Endothelial cell of umbilical vein (primary cell): ENCODE measurements around the gene ARPC2. TPM values are rescaled to one million over a fixed set of nuclear protein-coding genes. Genes with fewer than 3 reads are reported as not detected.

Experiments
- BruUV-seq: library from RNA; stranded (reverse); fragments of 400-500 nt; replicated peaks from 2 replicates; lab custom pipeline; 2021; lab: Mats Ljungman, UMichigan
- CTCF ChIA-PET: fragments of 300-600, 350-600 bp; sonication (Branson Sonifier 250); formaldehyde crosslinking; loops from one replicate; lab custom pipeline; 2021; ENCODE audit warnings: antibody characterized with exemption, inconsistent platforms; lab: Charles Lee
- POLR2A ChIA-PET: fragments of 300-600, 350-600 bp; sonication (Branson Sonifier 250); formaldehyde crosslinking; loops from one replicate; lab custom pipeline; 2021; ENCODE audit warnings: antibody characterized with exemption, inconsistent platforms; lab: Charles Lee
- DNase-seq: peaks from one replicate; pipeline ENCODE4 v3.0.0-alpha.2; 2011; ENCODE audit warnings: low read depth, low spot score
- FAIRE-seq: peaks from 2 replicates; lab custom pipeline; 2011; peaks lifted over from hg19 to GRCh38; lab: Jason Lieb, UNC
- H2AFZ ChIP-seq: 2 replicates; pipeline ENCODE4 v1.6.0; 2012; ENCODE audit warnings: low read depth, low read length, control low read depth, inconsistent platforms
- H3K27ac ChIP-seq: 2 replicates; pipeline ENCODE4 v1.5.1; 2011; ENCODE audit warnings: low read depth, mild to moderate bottlenecking, control low read depth, low read length, moderate library complexity; ENCODE audit not compliant: insufficient read depth
- H3K27me3 ChIP-seq, 2 experiments: 2 replicates each; pipeline versions ENCODE4 v1.6.0 to v1.6.1; 2011; ENCODE audit warnings: low read length in 2 of 2, mixed read lengths in 1 of 2; ENCODE audit not compliant: control insufficient read depth in 2 of 2, insufficient read depth in 2 of 2
- H3K36me3 ChIP-seq, 2 experiments: 2 replicates in 1 of 2; 3 replicates in 1 of 2; pipeline ENCODE4 v1.5.1; 2011; ENCODE audit warnings: low read length in 2 of 2, mild to moderate bottlenecking in 1 of 2, moderate library complexity in 1 of 2; ENCODE audit not compliant: control insufficient read depth in 2 of 2, insufficient read depth in 2 of 2; ENCODE audit errors: extremely low read depth in 1 of 2
- H3K4me1 ChIP-seq: 3 replicates; pipeline ENCODE4 v1.5.1; 2011; ENCODE audit warnings: mild to moderate bottlenecking, low read length; ENCODE audit not compliant: control insufficient read depth, insufficient read depth; ENCODE audit errors: extremely low read depth
- H3K4me2 ChIP-seq: 2 replicates; pipeline ENCODE4 v1.6.1; 2011; ENCODE audit warnings: low read length, control low read depth, mixed read lengths; ENCODE audit not compliant: insufficient read depth
- H3K4me3 ChIP-seq, 3 experiments: fragments of 200-600 bp in 1 of 3; sonication (generic), shearing (Covaris generic) in 1 of 3; replicated peaks in 1 of 3; 2 replicates each; pipeline ENCODE4 v1.5.1; 2011 to 2016; ENCODE audit warnings: control low read depth in 3 of 3, low read length in 3 of 3, mild to moderate bottlenecking in 2 of 3, inconsistent platforms in 1 of 3, low read depth in 1 of 3, moderate library complexity in 1 of 3; ENCODE audit not compliant: insufficient read depth in 1 of 3
- H3K79me2 ChIP-seq: 2 replicates; pipeline ENCODE4 v1.6.0; 2012; ENCODE audit warnings: low read length, inconsistent platforms; ENCODE audit not compliant: control insufficient read depth, insufficient read depth
- H3K9ac ChIP-seq: replicated peaks from 2 replicates; pipeline ENCODE3; 2011; ENCODE audit warnings: low read length, control low read depth; ENCODE audit not compliant: insufficient read depth; ENCODE audit errors: extremely low read depth
- H3K9me1 ChIP-seq: replicated peaks from 3 replicates; pipeline ENCODE4 v1.6.0; 2011; ENCODE audit warnings: mild to moderate bottlenecking, low read length; ENCODE audit not compliant: control insufficient read depth, insufficient read depth; ENCODE audit errors: extremely low read depth
- H3K9me3 ChIP-seq: replicated peaks from 2 replicates; pipeline ENCODE4 v1.5.1; 2012; ENCODE audit warnings: low read length, inconsistent platforms; ENCODE audit not compliant: control insufficient read depth, insufficient read depth
- H4K20me1 ChIP-seq: replicated peaks from 2 replicates; pipeline ENCODE3; 2011; ENCODE audit warnings: mild to moderate bottlenecking, low read length; ENCODE audit not compliant: control insufficient read depth, insufficient read depth; ENCODE audit errors: extremely low read depth
- EZH2 ChIP-seq: IDR thresholded peaks from 2 replicates; pipeline ENCODE4 v1.6.1; 2012; ENCODE audit warnings: borderline replicate concordance, low read depth, mild to moderate bottlenecking, moderate library complexity, low read length, inconsistent platforms; ENCODE audit not compliant: severe bottlenecking
- FOS ChIP-seq: IDR thresholded peaks from 2 replicates; pipeline ENCODE4 v1.6.1; 2011; ENCODE audit warnings: mild to moderate bottlenecking, low read length, moderate library complexity, borderline replicate concordance; ENCODE audit not compliant: insufficient read depth
- GATA2 ChIP-seq: IDR thresholded peaks from 2 replicates; pipeline ENCODE4 v1.7.0; 2011; ENCODE audit warnings: low read depth, mild to moderate bottlenecking, moderate library complexity, mixed read lengths, low read length; ENCODE audit not compliant: insufficient read length, insufficient read depth
- JUN ChIP-seq: IDR thresholded peaks from 2 replicates; pipeline ENCODE4 v1.6.1; 2011; ENCODE audit warnings: borderline replicate concordance, low read depth; ENCODE audit not compliant: insufficient read length, insufficient read depth
- MAX ChIP-seq: IDR thresholded peaks from 2 replicates; pipeline ENCODE4 v1.6.1; 2011; ENCODE audit not compliant: insufficient read depth, insufficient read length
- MYC ChIP-seq: IDR thresholded peaks from one replicate; pipeline ENCODE4 v1.6.1; 2011; ENCODE audit warnings: mild to moderate bottlenecking, low read depth, low read length
- POLR2A ChIP-seq: IDR thresholded peaks from 2 replicates; pipeline ENCODE4 v1.6.1; 2012; ENCODE audit warnings: low read depth, mild to moderate bottlenecking, control low read depth, low read length
- POLR2AphosphoS5 ChIP-seq: IDR thresholded peaks from 2 replicates; pipeline ENCODE4 v1.6.1; 2012; ENCODE audit warnings: low read depth, mild to moderate bottlenecking, control low read depth, low read length, moderate library complexity; ENCODE audit not compliant: insufficient read depth
- dilution Hi-C: fragments of 300-500 bp; cut with MboI; formaldehyde crosslinking; loops from one replicate; pipeline ENCODE4 v1.15.0; 2019; ENCODE audit warnings: low sequenced_read_pairs; ENCODE audit not compliant: extremely low pct_ligation_motif_present
- intact Hi-C: fragments of 100-400 bp; cut with micrococcal nuclease; formaldehyde crosslinking; loops from one replicate; pipeline ENCODE4 v1.10.0; 2022
- polyA plus RNA-seq, 4 experiments: library from polyadenylated mRNA; depleted of rRNA in 3 of 4; stranded (reverse) in 3 of 4; unstranded in 1 of 4; fragments of >200 nt; gene quantifications; 2 replicates each; pipeline versions ENCODE4 v1.2.1 to v1.2.3, GENCODE V29; 2011 to 2012; ENCODE audit warnings: missing spikeins in 1 of 4
- total RNA-seq: library from RNA; stranded (reverse); gene quantifications from 2 replicates; pipeline ENCODE4 v1.2.3, GENCODE V29; 2021
- TF ChIP-seq, protein P1 (sequence below), 2 donors: IDR thresholded peaks; 1 replicate in 1 of 2; 2 replicates in 1 of 2; pipeline ENCODE4 v1.5.1; 2011; ENCODE audit warnings: low read length in 2 of 2, mild to moderate bottlenecking in 2 of 2, moderate library complexity in 2 of 2, control low read depth in 1 of 2, inconsistent platforms in 1 of 2, low read depth in 1 of 2; ENCODE audit not compliant: insufficient read depth in 1 of 2; ENCODE audit errors: extremely low read depth in 1 of 2

Gene ARPC2
- total and polyA plus RNA-seq, 2 donors (not counting 3 experiments of a cell fraction or from before 2014, with no cell fraction given): 417 to 455 TPM

DNA sequence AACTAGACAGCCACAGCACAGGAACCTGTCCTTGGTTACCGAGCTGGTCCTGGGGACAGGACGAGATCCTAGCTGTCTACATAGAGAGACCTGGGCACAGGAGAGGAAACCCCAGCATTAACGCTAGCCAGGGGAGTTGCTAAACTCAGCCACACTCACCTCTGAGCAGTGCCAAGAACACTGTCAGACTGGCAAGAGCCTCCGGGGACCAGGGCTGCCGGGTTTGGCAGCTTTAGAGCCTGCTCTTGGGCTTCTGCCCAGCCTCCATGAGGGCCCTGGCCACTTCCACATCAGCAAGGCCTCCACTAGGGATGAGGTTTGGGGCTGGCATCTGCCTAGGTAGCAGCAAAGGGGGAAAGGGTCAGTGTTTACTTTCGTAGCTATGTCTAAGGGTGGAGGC is 68.6 kb downstream of the ARPC2 start:
- dilution Hi-C loops: no loop called here
- TF ChIP-seq, protein P1, sequence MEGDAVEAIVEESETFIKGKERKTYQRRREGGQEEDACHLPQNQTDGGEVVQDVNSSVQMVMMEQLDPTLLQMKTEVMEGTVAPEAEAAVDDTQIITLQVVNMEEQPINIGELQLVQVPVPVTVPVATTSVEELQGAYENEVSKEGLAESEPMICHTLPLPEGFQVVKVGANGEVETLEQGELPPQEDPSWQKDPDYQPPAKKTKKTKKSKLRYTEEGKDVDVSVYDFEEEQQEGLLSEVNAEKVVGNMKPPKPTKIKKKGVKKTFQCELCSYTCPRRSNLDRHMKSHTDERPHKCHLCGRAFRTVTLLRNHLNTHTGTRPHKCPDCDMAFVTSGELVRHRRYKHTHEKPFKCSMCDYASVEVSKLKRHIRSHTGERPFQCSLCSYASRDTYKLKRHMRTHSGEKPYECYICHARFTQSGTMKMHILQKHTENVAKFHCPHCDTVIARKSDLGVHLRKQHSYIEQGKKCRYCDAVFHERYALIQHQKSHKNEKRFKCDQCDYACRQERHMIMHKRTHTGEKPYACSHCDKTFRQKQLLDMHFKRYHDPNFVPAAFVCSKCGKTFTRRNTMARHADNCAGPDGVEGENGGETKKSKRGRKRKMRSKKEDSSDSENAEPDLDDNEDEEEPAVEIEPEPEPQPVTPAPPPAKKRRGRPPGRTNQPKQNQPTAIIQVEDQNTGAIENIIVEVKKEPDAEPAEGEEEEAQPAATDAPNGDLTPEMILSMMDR (IDR thresholded peaks at IDR 0.05; ENCODE audit: extremely low read depth in 1 of 2, insufficient read depth in 1 of 2, low read depth in 1 of 2, low read length in 2 of 2): no peak
- no peak for TF ChIP-seq EZH2
- TF ChIP-seq GATA2: no peak
- TF ChIP-seq POLR2AphosphoS5: no peak
- TF ChIP-seq FOS: no peak
- no peak for TF ChIP-seq JUN
- no peak for TF ChIP-seq POLR2A
- no peak for TF ChIP-seq MAX
- no peak for TF ChIP-seq MYC
- H3K9me1 ChIP-seq: no peaks in the 10 kb centered on the region
- H3K9ac ChIP-seq: peak overlapping the region; percentile 61
- intact Hi-C loops: loop anchor here (2.0 kb wide), 1 partner anchor 283 kb away; the partner anchor contains the start of genes CNOT9 and USP37
- H3K27ac ChIP-seq: peak overlapping the region; percentile 88
- H3K27me3 ChIP-seq: no peaks in the 10 kb centered on the region
- BruUV-seq: no TSS peak
- DNase-seq (no peak), FAIRE-seq (no peak)
- no peaks in the 10 kb centered on the region for H4K20me1 ChIP-seq
- peak overlapping the region; percentile 29 for H3K4me2 ChIP-seq
- H3K4me1 ChIP-seq: peaks cover 67% of the 10 kb centered on the region
- no peaks in the 10 kb centered on the region for H3K9me3 ChIP-seq
- POLR2A ChIA-PET: no interaction called here
- H2AFZ ChIP-seq: no peak overlapping the region
- CTCF ChIA-PET: interaction anchor here (0.8 to 3.2 kb wide), 6 partner anchors 11 to 402 kb away, joined by 3 to 27 read pairs (median 10); partner anchors contain the start of gene CATIP
- peaks cover 4 to 8% of the 10 kb centered on the region in 2 experiments for H3K36me3 ChIP-seq
- no peak overlapping the region for H3K4me3 ChIP-seq
- peaks cover 76% of the 10 kb centered on the region for H3K79me2 ChIP-seq
